DND-41 (cell line): ENCODE measurements around the gene SWAP70.

ENCODE experiments used
- EZH2 ChIP-seq: IDR thresholded peaks from 3 replicates; pipeline ENCODE4 v1.6.1; 2012; ENCODE audit warnings: borderline replicate concordance, low read depth, mild to moderate bottlenecking, moderate library complexity, low read length, inconsistent platforms; ENCODE audit not compliant: severe bottlenecking
- TF ChIP-seq, protein P1 (sequence below): IDR thresholded peaks from 2 replicates; pipeline ENCODE4 v1.5.1; 2012; ENCODE audit warnings: borderline replicate concordance, low read length, moderate library complexity, mild to moderate bottlenecking; ENCODE audit not compliant: poor library complexity, severe bottlenecking; ENCODE audit errors: extremely low read depth

DNA sequence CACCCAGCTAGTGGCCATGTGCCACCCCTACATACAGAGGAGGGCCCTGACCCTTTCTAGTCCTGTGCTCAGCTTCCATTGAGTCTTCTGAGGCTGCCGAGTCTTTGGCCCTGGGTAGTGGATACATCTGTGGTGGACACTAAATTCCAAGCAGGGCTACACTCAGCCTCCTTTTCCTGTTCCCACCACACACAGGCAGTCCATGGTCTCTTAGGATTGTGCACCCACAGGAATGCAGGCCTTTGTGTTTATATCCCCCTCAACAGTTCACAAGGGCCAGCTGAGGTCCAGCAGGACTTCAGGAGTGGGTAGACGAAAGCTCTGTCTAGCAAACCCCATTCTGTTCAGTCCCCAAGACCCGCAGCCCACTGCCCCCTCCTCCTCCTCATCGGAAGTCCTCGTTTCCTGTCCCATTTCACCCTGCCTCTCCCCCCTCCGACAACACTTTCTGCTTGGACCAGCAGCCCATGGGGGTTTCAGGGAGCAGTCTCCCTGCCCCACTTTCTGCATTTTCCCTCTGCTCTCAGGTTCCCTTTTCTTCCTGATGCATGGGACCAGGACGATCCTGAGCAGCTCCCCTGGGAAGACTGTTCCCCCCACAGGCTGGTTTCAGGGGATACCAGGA is 91.8 kb downstream of the SWAP70 start:
- TF ChIP-seq, protein P1, sequence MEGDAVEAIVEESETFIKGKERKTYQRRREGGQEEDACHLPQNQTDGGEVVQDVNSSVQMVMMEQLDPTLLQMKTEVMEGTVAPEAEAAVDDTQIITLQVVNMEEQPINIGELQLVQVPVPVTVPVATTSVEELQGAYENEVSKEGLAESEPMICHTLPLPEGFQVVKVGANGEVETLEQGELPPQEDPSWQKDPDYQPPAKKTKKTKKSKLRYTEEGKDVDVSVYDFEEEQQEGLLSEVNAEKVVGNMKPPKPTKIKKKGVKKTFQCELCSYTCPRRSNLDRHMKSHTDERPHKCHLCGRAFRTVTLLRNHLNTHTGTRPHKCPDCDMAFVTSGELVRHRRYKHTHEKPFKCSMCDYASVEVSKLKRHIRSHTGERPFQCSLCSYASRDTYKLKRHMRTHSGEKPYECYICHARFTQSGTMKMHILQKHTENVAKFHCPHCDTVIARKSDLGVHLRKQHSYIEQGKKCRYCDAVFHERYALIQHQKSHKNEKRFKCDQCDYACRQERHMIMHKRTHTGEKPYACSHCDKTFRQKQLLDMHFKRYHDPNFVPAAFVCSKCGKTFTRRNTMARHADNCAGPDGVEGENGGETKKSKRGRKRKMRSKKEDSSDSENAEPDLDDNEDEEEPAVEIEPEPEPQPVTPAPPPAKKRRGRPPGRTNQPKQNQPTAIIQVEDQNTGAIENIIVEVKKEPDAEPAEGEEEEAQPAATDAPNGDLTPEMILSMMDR = no peak
- TF ChIP-seq EZH2 = no peak
